Upper lobe of right lung (tissue), 1 donor: ENCODE measurements around the gene PSME3. TPM values are rescaled to one million over a fixed set of nuclear protein-coding genes. Genes with fewer than 3 reads are reported as not detected.
"Not testable (repeated sequence)": the region's sequence is repeated elsewhere in the genome, so short reads cannot be mapped to it uniquely, and the experiment has no call there.

Experiments
- ATAC-seq: fragments of 200-7000 bp; cut with Tn5 transposase; one replicate; pipeline ENCODE4 v1.9.1; 2020; ENCODE audit warnings: mild to moderate bottlenecking, moderate library complexity
- DNase-seq: peaks from one replicate; pipeline ENCODE4 v3.0.0-alpha.2; 2020
- H3K27ac ChIP-seq: fragments of 200-600 bp; one replicate; pipeline ENCODE4 v1.8.0; 2022
- H3K27me3 ChIP-seq: fragments of 200-600 bp; one replicate; pipeline ENCODE4 v1.8.0; 2022; ENCODE audit warnings: mild to moderate bottlenecking
- H3K36me3 ChIP-seq: fragments of 200-600 bp; one replicate; pipeline ENCODE4 v1.8.0; 2022
- H3K4me1 ChIP-seq: fragments of 200-600 bp; one replicate; pipeline ENCODE4 v1.8.0; 2022
- H3K4me3 ChIP-seq: fragments of 200-600 bp; one replicate; pipeline ENCODE4 v1.8.0; 2022; ENCODE audit warnings: mild to moderate bottlenecking
- H3K9me3 ChIP-seq: fragments of 200-600 bp; one replicate; pipeline ENCODE4 v1.8.0; 2022
- CTCF ChIP-seq: fragments of 200-600 bp; IDR thresholded peaks from one replicate; pipeline ENCODE4 v1.8.0; 2022; ENCODE audit warnings: antibody characterized with exemption
- intact Hi-C: fragments of 100-400 bp; cut with DNase I; formaldehyde crosslinking; loops from one replicate; pipeline ENCODE4 v1.11.0; 2022
- total RNA-seq: library from RNA; stranded (reverse); fragmentation: NEBNext Ultra II Directional; extraction: Animal tissue kit (Norgen Biotek cat#: 25700); gene quantifications from one replicate; pipeline ENCODE4 v1.2.1, GENCODE V29; 2021
- donor health status: DM: no; HTN: yes; CAD: no; lungs with severe emphysema.

The PSME3 gene
- total RNA-seq, 1 donor from 2014 or later: 89.4 TPM

- Histone ChIP-seq H3K4me1 (no peaks in the 10 kb centered on the region), H3K4me3 (no peak overlapping the region), H3K36me3 (no peaks in the 10 kb centered on the region), H3K9me3 (no peaks in the 10 kb centered on the region), H3K27me3 (no peaks in the 10 kb centered on the region), H3K27ac (no peak overlapping the region)
- TF ChIP-seq CTCF: no peak
- no peak for DNase-seq
- intact Hi-C loops: no loop called here
- ATAC-seq: no peak
These were observed 38.5 kb downstream of the PSME3 start for GRCh38 chr17:42871647-42872046.

GRCh38 chr17:42872251-42872965 lies 39.2 kb downstream of the PSME3 start:
- H3K27ac ChIP-seq: no peak overlapping the region
- intact Hi-C loops: no loop called here
- H3K9me3 ChIP-seq: no peaks in the 10 kb centered on the region
- no peaks in the 10 kb centered on the region for H3K4me1 ChIP-seq
- H3K36me3 ChIP-seq: no peaks in the 10 kb centered on the region
- H3K4me3 ChIP-seq: no peak overlapping the region
- DNase-seq (no peak), ATAC-seq (peak; percentile 32)
- no peak for TF ChIP-seq CTCF
- no peaks in the 10 kb centered on the region for H3K27me3 ChIP-seq

- Histone ChIP-seq H3K4me3 (no peak overlapping the region), H3K4me1 (no peaks in the 10 kb centered on the region), H3K27ac (peak overlapping the region; percentile 17), H3K9me3 (no peaks in the 10 kb centered on the region), H3K27me3 (no peaks in the 10 kb centered on the region), H3K36me3 (no peaks in the 10 kb centered on the region)
- no peak for DNase-seq
- ATAC-seq: no peak
- intact Hi-C loops: no loop called here
- TF ChIP-seq CTCF: no peak
These were observed 40.1 kb downstream of the PSME3 start for GRCh38 chr17:42873315-42873714.

GRCh38 chr17:42873932-42874695 lies 40.9 kb downstream of the PSME3 start:
- H3K27me3 ChIP-seq, DNase-seq, intact Hi-C loops, H3K9me3 ChIP-seq, H3K4me1 ChIP-seq, H3K4me3 ChIP-seq, H3K36me3 ChIP-seq: not testable (repeated sequence)
- peak; percentile 65 for ATAC-seq
- peak overlapping the region; percentile 17 for H3K27ac ChIP-seq

DNA sequence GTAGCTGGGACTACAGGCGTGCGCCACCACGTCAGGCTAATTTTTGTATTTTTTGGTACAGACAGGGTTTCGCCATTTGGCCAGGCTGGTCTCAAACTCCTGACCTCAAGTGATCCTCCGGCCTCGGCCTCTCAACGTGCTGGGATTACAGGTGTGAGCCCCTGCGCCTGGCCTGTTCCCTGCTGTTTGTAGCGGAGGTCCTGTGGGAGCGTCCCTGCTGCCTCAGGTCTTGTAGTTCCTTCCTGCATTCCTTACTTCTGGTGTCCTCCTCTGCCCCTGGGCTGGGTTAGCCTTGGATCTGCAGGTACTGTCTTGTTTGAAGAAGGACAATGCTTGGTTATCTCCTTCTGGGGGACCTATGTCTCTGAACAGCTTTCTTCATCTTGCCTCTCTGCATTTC lies 43.8 kb downstream of the PSME3 start:
- Histone ChIP-seq H3K27ac (no peak overlapping the region), H3K36me3 (no peaks in the 10 kb centered on the region), H3K4me3 (no peak overlapping the region), H3K27me3 (no peaks in the 10 kb centered on the region), H3K4me1 (no peaks in the 10 kb centered on the region), H3K9me3 (no peaks in the 10 kb centered on the region)
- intact Hi-C loops: no loop called here
- ATAC-seq (no peak), DNase-seq (no peak)
- no peak for TF ChIP-seq CTCF

DNA sequence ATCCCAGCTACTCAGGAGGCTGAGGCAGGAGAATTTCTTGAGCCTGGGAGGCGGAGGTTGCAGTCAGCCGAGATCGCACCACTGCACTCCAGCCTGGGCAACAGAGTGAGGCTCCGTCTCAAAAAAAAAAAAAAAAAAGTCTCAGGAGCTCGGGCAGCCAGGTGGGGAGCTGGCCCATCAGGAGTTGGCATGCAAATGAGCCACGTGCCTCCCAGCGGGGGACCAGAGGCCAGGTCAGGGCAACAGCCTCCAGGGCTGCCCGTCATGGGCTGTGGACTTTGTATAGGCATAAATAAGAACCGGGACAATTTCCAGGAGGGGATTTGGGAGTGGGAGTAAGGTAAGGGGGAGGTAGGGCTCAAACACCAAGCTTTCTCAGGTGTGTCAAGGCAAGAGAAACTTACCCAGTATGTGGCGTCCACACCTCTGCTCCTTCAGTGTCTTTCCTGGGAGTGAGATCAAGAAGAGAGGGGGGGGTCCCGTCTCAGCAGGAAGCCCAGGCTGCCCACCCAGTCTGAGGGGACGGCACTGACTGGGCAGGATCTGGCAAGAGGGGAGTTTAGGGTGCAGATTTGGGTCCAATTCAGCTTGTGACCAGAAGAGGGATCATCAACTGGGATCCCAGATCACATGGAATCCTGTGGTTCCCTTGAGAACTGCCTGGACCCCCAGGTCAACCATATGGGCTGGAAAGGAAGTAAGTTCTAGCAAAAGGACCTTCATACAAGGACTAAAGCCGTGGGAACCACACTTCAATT lies 45.1 kb downstream of the PSME3 start:
- Histone ChIP-seq H3K4me1 (no peaks in the 10 kb centered on the region), H3K27me3 (no peaks in the 10 kb centered on the region), H3K27ac (no peak overlapping the region), H3K9me3 (no peaks in the 10 kb centered on the region), H3K4me3 (no peak overlapping the region), H3K36me3 (no peaks in the 10 kb centered on the region)
- intact Hi-C loops: no loop called here
- ATAC-seq (no peak), DNase-seq (no peak)
- no peak for TF ChIP-seq CTCF
